Fibroblast of lung (primary cell): ENCODE data around the gene NFATC2IP. TPM values are rescaled to one million over a fixed set of nuclear protein-coding genes. Genes with fewer than 3 reads are reported as not detected.
A peak's percentile ranks its signal among the peaks of the same experiment; 100 is the strongest.

Experiments used
- DNase-seq, 2 donors: peaks; one replicate each; pipeline versions ENCODE4 v3.0.0 to v3.0.0-alpha.2; 2010; ENCODE audit warnings: low read depth in 2 of 2
- H2AFZ ChIP-seq: 2 replicates; pipeline ENCODE4 v1.5.1; 2012; ENCODE audit warnings: low read length, control low read depth, inconsistent platforms
- H3K27ac ChIP-seq: 2 replicates; pipeline ENCODE4 v1.5.1; 2011; ENCODE audit warnings: low read length, control low read depth; ENCODE audit not compliant: insufficient read depth
- H3K27me3 ChIP-seq: 2 replicates; pipeline ENCODE4 v1.5.1; 2011; ENCODE audit warnings: mild to moderate bottlenecking, low read length; ENCODE audit not compliant: control insufficient read depth, insufficient read depth
- H3K36me3 ChIP-seq: 2 replicates; pipeline ENCODE4 v1.5.1; 2011; ENCODE audit warnings: low read length; ENCODE audit not compliant: control insufficient read depth, insufficient read depth
- H3K4me1 ChIP-seq: 2 replicates; pipeline ENCODE4 v1.5.1; 2011; ENCODE audit warnings: low read length; ENCODE audit not compliant: control insufficient read depth, insufficient read depth; ENCODE audit errors: extremely low read depth
- H3K4me2 ChIP-seq: 2 replicates; pipeline ENCODE4 v1.5.1; 2011; ENCODE audit warnings: low read length, control low read depth; ENCODE audit not compliant: insufficient read depth; ENCODE audit errors: extremely low read depth
- H3K4me3 ChIP-seq, 4 experiments: fragments of 200-600 bp in 1 of 4; sonication (generic) in 1 of 4; replicated peaks in 1 of 4; 2 replicates each; pipeline ENCODE4 v1.5.1; 2011 to 2016; ENCODE audit warnings: low read length in 4 of 4, low read depth in 3 of 4, mild to moderate bottlenecking in 3 of 4, control low read depth in 2 of 4, inconsistent platforms in 1 of 4, mixed read lengths in 1 of 4; ENCODE audit not compliant: insufficient read depth in 1 of 4; ENCODE audit errors: control extremely low read depth in 1 of 4
- H3K79me2 ChIP-seq: 2 replicates; pipeline ENCODE4 v1.5.1; 2012; ENCODE audit warnings: mild to moderate bottlenecking, low read length, inconsistent platforms; ENCODE audit not compliant: control insufficient read depth, insufficient read depth
- H3K9ac ChIP-seq: 2 replicates; pipeline ENCODE4 v1.5.1; 2011; ENCODE audit warnings: mild to moderate bottlenecking, low read length, control low read depth; ENCODE audit not compliant: insufficient read depth
- H3K9me3 ChIP-seq: 2 replicates; pipeline ENCODE4 v1.5.1; 2012; ENCODE audit warnings: low read depth, low read length; ENCODE audit not compliant: control insufficient read depth, insufficient read depth
- H4K20me1 ChIP-seq: 2 replicates; pipeline ENCODE4 v1.5.1; 2011; ENCODE audit warnings: low read length; ENCODE audit not compliant: control insufficient read depth, insufficient read depth; ENCODE audit errors: extremely low read depth
- CTCF ChIP-seq, 2 donors: IDR thresholded peaks in 1 of 2; conservative IDR thresholded peaks in 1 of 2; 1 replicate in 1 of 2; 2 replicates in 1 of 2; pipeline ENCODE4 v1.5.1; 2011 to 2012; ENCODE audit warnings: low read length in 2 of 2, control low read depth in 1 of 2, inconsistent platforms in 1 of 2, low read depth in 1 of 2, mild to moderate bottlenecking in 1 of 2
- EZH2 ChIP-seq: IDR thresholded peaks from 2 replicates; pipeline ENCODE4 v1.5.1; 2012; ENCODE audit warnings: low read length, control low read depth, mild to moderate bottlenecking; ENCODE audit errors: missing control alignments
- polyA plus RNA-seq, 2 donors: library from polyadenylated mRNA; depleted of rRNA in 1 of 2; stranded (reverse) in 1 of 2; unstranded in 1 of 2; fragments of >200 nt; gene quantifications; 2 replicates each; pipeline ENCODE4 v1.2.1, GENCODE V29; 2011 to 2012; ENCODE audit warnings: missing spikeins in 1 of 2
- total RNA-seq: library from RNA; depleted of rRNA; stranded (reverse); fragments of >200 nt; gene quantifications from 2 replicates; pipeline ENCODE4 v1.2.1, GENCODE V29; 2014

Gene NFATC2IP
- total and polyA plus RNA-seq, 2 donors (not counting 1 experiment from before 2014, with no cell fraction given): 16.0 to 25.6 TPM

GRCh38 chr16:28974007-28974436, 23.3 kb downstream of the NFATC2IP start:
- H3K4me2 ChIP-seq: peak overlapping the region; percentile 84

GRCh38 chr16:28974437-28975157, 23.9 kb downstream of the NFATC2IP start, which contains the start of gene SPNS1:
Gene SPNS1, plus strand, starts transcription at chr16:28974778. Its CDS starts 374 bp downstream, at chr16:28975152.
- Histone ChIP-seq H4K20me1 (no peaks in the 10 kb centered on the region), H3K36me3 (peaks cover 5% of the 10 kb centered on the region), H3K9me3 (no peaks in the 10 kb centered on the region), H3K27me3 (no peaks in the 10 kb centered on the region), H3K4me1 (peaks cover 2% of the 10 kb centered on the region), H3K27ac (peak within 1 kb of the TSS; percentile 90), H3K4me3 (peak within 1 kb of the TSS; percentile 92 to 98 (median 94)), H3K4me2 (peak within 1 kb of the TSS; percentile 86), H3K79me2 (peaks cover 25% of the 10 kb centered on the region), H2AFZ (peak within 1 kb of the TSS; percentile 95), H3K9ac (peak within 1 kb of the TSS; percentile 88)
- TF ChIP-seq EZH2: no peak
- no peak for TF ChIP-seq CTCF (conservative IDR thresholded peaks at IDR 0.05 in 1 of 2, IDR thresholded peaks at IDR 0.05 in 1 of 2; ENCODE audit: low read depth in 1 of 2, low read length in 2 of 2)
- DNase-seq: peak; percentile 96 to 98

More at GRCh38 chr16:28974007-28974436, 23.3 kb downstream of the NFATC2IP start:
- H3K27me3 ChIP-seq: no peaks in the 10 kb centered on the region
- H3K4me3 ChIP-seq: peak overlapping the region; percentile 92 to 98 (median 94)
- TF ChIP-seq CTCF (conservative IDR thresholded peaks at IDR 0.05 in 1 of 2, IDR thresholded peaks at IDR 0.05 in 1 of 2; ENCODE audit: low read depth in 1 of 2, low read length in 2 of 2) (peak; percentile 83 to 88), EZH2 (no peak)
- H3K9ac ChIP-seq: peak overlapping the region; percentile 88
- H3K4me1 ChIP-seq: peaks cover 2% of the 10 kb centered on the region
- H2AFZ ChIP-seq: peak overlapping the region; percentile 77
- H3K27ac ChIP-seq: peak overlapping the region; percentile 90
- DNase-seq: peak; percentile 52 to 74
- H3K36me3 ChIP-seq: peaks cover 5% of the 10 kb centered on the region
- no peaks in the 10 kb centered on the region for H4K20me1 ChIP-seq
- H3K9me3 ChIP-seq: no peaks in the 10 kb centered on the region
- peaks cover 25% of the 10 kb centered on the region for H3K79me2 ChIP-seq

- DNase-seq: peak in 1 of 2 donors; percentile 5
- Histone ChIP-seq H3K79me2 (peaks cover 25% of the 10 kb centered on the region), H3K9ac (peak overlapping the region; percentile 88), H3K4me2 (peak overlapping the region; percentile 86), H3K4me3 (peak overlapping the region; percentile 92 to 98 (median 94)), H2AFZ (peak overlapping the region; percentile 95), H3K27me3 (no peaks in the 10 kb centered on the region), H3K9me3 (no peaks in the 10 kb centered on the region), H3K36me3 (peaks cover 5% of the 10 kb centered on the region), H3K27ac (peak overlapping the region; percentile 90), H3K4me1 (peaks cover 2% of the 10 kb centered on the region), H4K20me1 (no peaks in the 10 kb centered on the region)
- TF ChIP-seq CTCF (conservative IDR thresholded peaks at IDR 0.05 in 1 of 2, IDR thresholded peaks at IDR 0.05 in 1 of 2; ENCODE audit: low read depth in 1 of 2, low read length in 2 of 2): no peak
- TF ChIP-seq EZH2: no peak
Measured at GRCh38 chr16:28975158-28975599, 24.4 kb downstream of the NFATC2IP start.
